ENCODE data around the gene SLC1A2.

The SLC1A2 gene

GRCh38 chr11:35218956-35219355 is 200.4 kb downstream of the SLC1A2 start:
- DNase-seq (ENCODE audit: low spot score), result no peak

- no peak for DNase-seq (ENCODE audit: low spot score)
These were observed 202.2 kb downstream of the SLC1A2 start for GRCh38 chr11:35216962-35217678.

- DNase-seq (ENCODE audit: low spot score), result no peak
These were observed 203.4 kb downstream of the SLC1A2 start for GRCh38 chr11:35215945-35216344.

GRCh38 chr11:35214792-35215193 is 204.6 kb downstream of the SLC1A2 start:
- no peak for DNase-seq (ENCODE audit: low spot score)

- DNase-seq (ENCODE audit: low spot score), result no peak
These were observed 205.1 kb downstream of the SLC1A2 start for GRCh38 chr11:35214226-35214770.

- DNase-seq (ENCODE audit: low spot score), result no peak
These were observed 207.4 kb downstream of the SLC1A2 start for GRCh38 chr11:35211952-35212351.

GRCh38 chr11:35210876-35211546 is 208.3 kb downstream of the SLC1A2 start:
- no peak for DNase-seq (ENCODE audit: low spot score)

GRCh38 chr11:35208795-35209194 is 210.6 kb downstream of the SLC1A2 start:
- no peak for DNase-seq (ENCODE audit: low spot score)

GRCh38 chr11:35207471-35208403 is 211.6 kb downstream of the SLC1A2 start:
- DNase-seq (ENCODE audit: low spot score), result no peak

- DNase-seq (ENCODE audit: low spot score), result no peak
These were observed 212.7 kb downstream of the SLC1A2 start for GRCh38 chr11:35206616-35207015.

- no peak for DNase-seq (ENCODE audit: low spot score)
These were observed 214.7 kb downstream of the SLC1A2 start for GRCh38 chr11:35204614-35205013.
